ENCODE data around the gene TMEM235. TPM values are rescaled to one million over a fixed set of nuclear protein-coding genes. Genes with fewer than 3 reads are reported as not detected.

TMEM235 gene
- polyA plus RNA-seq, 4 donors = not detected

GRCh38 chr17:78276098-78276887, 44.9 kb downstream of the TMEM235 start:
- 73 to 78% (median 74%) methylated on average over 15 of the region's 15 CpGs for WGBS, 3 donors
- no peak overlapping the region for H3K4me3 ChIP-seq (ENCODE audit: low read depth in 1 of 3, low read length in 3 of 3)
- H3K36me3 ChIP-seq (ENCODE audit: control insufficient read depth in 3 of 3, insufficient read depth in 2 of 3, low read depth in 1 of 3, low read length in 3 of 3) = peaks cover 0 to 2% (median 0%) of the 10 kb centered on the region in 3 donors
- peak overlapping the region in 1 of 3 donors; percentile 73 for H3K27ac ChIP-seq (ENCODE audit: low read depth in 1 of 3, low read length in 2 of 3)
- H3K4me1 ChIP-seq (ENCODE audit: control insufficient read depth in 3 of 3, insufficient read depth in 2 of 3, low read depth in 1 of 3, low read length in 2 of 3) = peaks cover 2 to 45% (median 4%) of the 10 kb centered on the region in 3 donors
- H3K9me3 ChIP-seq (ENCODE audit: control insufficient read depth in 2 of 2, insufficient read depth in 1 of 2, low read depth in 1 of 2, low read length in 1 of 2) = peaks cover 0 to 3% of the 10 kb centered on the region in 2 donors
- DNase-seq (no peak), FAIRE-seq (no peak)
- no peaks in the 10 kb centered on the region for H3K27me3 ChIP-seq (ENCODE audit: control insufficient read depth in 3 of 3, insufficient read depth in 3 of 3, low read length in 3 of 3)

GRCh38 chr17:78278139-78278741, 46.8 kb downstream of the TMEM235 start:
- Histone ChIP-seq H3K36me3 (ENCODE audit: control insufficient read depth in 3 of 3, insufficient read depth in 2 of 3, low read depth in 1 of 3, low read length in 3 of 3) (peaks cover 0 to 2% (median 0%) of the 10 kb centered on the region in 3 donors), H3K4me3 (ENCODE audit: low read depth in 1 of 3, low read length in 3 of 3) (peak overlapping the region in 1 of 3 donors; percentile 13), H3K4me1 (ENCODE audit: control insufficient read depth in 3 of 3, insufficient read depth in 2 of 3, low read depth in 1 of 3, low read length in 2 of 3) (peaks cover 2 to 33% (median 5%) of the 10 kb centered on the region in 3 donors), H3K27me3 (ENCODE audit: control insufficient read depth in 3 of 3, insufficient read depth in 3 of 3, low read length in 3 of 3) (no peaks in the 10 kb centered on the region), H3K27ac (ENCODE audit: low read depth in 1 of 3, low read length in 2 of 3) (peak overlapping the region in 2 of 3 donors; percentile 33 to 74), H3K9me3 (ENCODE audit: control insufficient read depth in 2 of 2, insufficient read depth in 1 of 2, low read depth in 1 of 2, low read length in 1 of 2) (peaks cover 0 to 3% of the 10 kb centered on the region in 2 donors)
- FAIRE-seq (no peak), DNase-seq (peak; percentile 42 to 66)
- 32 to 50% (median 46%) methylated on average over 10 to 11 of the region's 11 CpGs for WGBS, 3 donors

- Histone ChIP-seq H3K27ac (ENCODE audit: low read depth in 1 of 3, low read length in 2 of 3) (no peak overlapping the region), H3K27me3 (ENCODE audit: control insufficient read depth in 3 of 3, insufficient read depth in 3 of 3, low read length in 3 of 3) (no peaks in the 10 kb centered on the region), H3K9me3 (ENCODE audit: control insufficient read depth in 2 of 2, insufficient read depth in 1 of 2, low read depth in 1 of 2, low read length in 1 of 2) (no peaks in the 10 kb centered on the region), H3K4me3 (ENCODE audit: low read depth in 1 of 3, low read length in 3 of 3) (no peak overlapping the region), H3K4me1 (ENCODE audit: control insufficient read depth in 3 of 3, insufficient read depth in 2 of 3, low read depth in 1 of 3, low read length in 2 of 3) (peaks cover 2 to 33% (median 5%) of the 10 kb centered on the region in 3 donors), H3K36me3 (ENCODE audit: control insufficient read depth in 3 of 3, insufficient read depth in 2 of 3, low read depth in 1 of 3, low read length in 3 of 3) (no peaks in the 10 kb centered on the region)
- FAIRE-seq (no peak), DNase-seq (no peak)
- 82 to 92% (median 89%) methylated on average over 5 of the region's 5 CpGs for WGBS, 3 donors
Measured at GRCh38 chr17:78279360-78279990, 48.0 kb downstream of the TMEM235 start.

GRCh38 chr17:78281249-78281845, 49.9 kb downstream of the TMEM235 start:
- H3K36me3 ChIP-seq (ENCODE audit: control insufficient read depth in 3 of 3, insufficient read depth in 2 of 3, low read depth in 1 of 3, low read length in 3 of 3) = no peaks in the 10 kb centered on the region

GRCh38 chr17:78284146-78284545, 52.7 kb downstream of the TMEM235 start:
- 79 to 83% (median 80%) methylated on average over 10 of the region's 10 CpGs for WGBS, 3 donors
- Histone ChIP-seq H3K36me3 (ENCODE audit: control insufficient read depth in 3 of 3, insufficient read depth in 2 of 3, low read depth in 1 of 3, low read length in 3 of 3) (no peaks in the 10 kb centered on the region), H3K4me1 (ENCODE audit: control insufficient read depth in 3 of 3, insufficient read depth in 2 of 3, low read depth in 1 of 3, low read length in 2 of 3) (peaks cover 0 to 17% (median 5%) of the 10 kb centered on the region in 3 donors), H3K9me3 (ENCODE audit: control insufficient read depth in 2 of 2, insufficient read depth in 1 of 2, low read depth in 1 of 2, low read length in 1 of 2) (no peaks in the 10 kb centered on the region), H3K4me3 (ENCODE audit: low read depth in 1 of 3, low read length in 3 of 3) (no peak overlapping the region), H3K27ac (ENCODE audit: low read depth in 1 of 3, low read length in 2 of 3) (no peak overlapping the region), H3K27me3 (ENCODE audit: control insufficient read depth in 3 of 3, insufficient read depth in 3 of 3, low read length in 3 of 3) (no peaks in the 10 kb centered on the region)
- FAIRE-seq = no peak
- peak in 1 of 2 donors; percentile 80 for DNase-seq

More at GRCh38 chr17:78281249-78281845, 49.9 kb downstream of the TMEM235 start:
- Histone ChIP-seq H3K4me3 (ENCODE audit: low read depth in 1 of 3, low read length in 3 of 3) (no peak overlapping the region), H3K27ac (ENCODE audit: low read depth in 1 of 3, low read length in 2 of 3) (peak overlapping the region in 2 of 3 donors; percentile 1 to 45), H3K27me3 (ENCODE audit: control insufficient read depth in 3 of 3, insufficient read depth in 3 of 3, low read length in 3 of 3) (no peaks in the 10 kb centered on the region), H3K4me1 (ENCODE audit: control insufficient read depth in 3 of 3, insufficient read depth in 2 of 3, low read depth in 1 of 3, low read length in 2 of 3) (peaks cover 2 to 33% (median 5%) of the 10 kb centered on the region in 3 donors), H3K9me3 (ENCODE audit: control insufficient read depth in 2 of 2, insufficient read depth in 1 of 2, low read depth in 1 of 2, low read length in 1 of 2) (no peaks in the 10 kb centered on the region)
- no peak for FAIRE-seq
- WGBS, 3 donors = 22 to 67% (median 47%) methylated on average over 17 of the region's 17 CpGs
- peak; percentile 68 to 83 for DNase-seq

GRCh38 chr17:78289004-78289403, 57.6 kb downstream of the TMEM235 start:
- H3K27ac ChIP-seq (ENCODE audit: low read depth in 1 of 3, low read length in 2 of 3) = no peak overlapping the region
- no peak overlapping the region for H3K4me3 ChIP-seq (ENCODE audit: low read depth in 1 of 3, low read length in 3 of 3)
- no peaks in the 10 kb centered on the region for H3K27me3 ChIP-seq (ENCODE audit: control insufficient read depth in 3 of 3, insufficient read depth in 3 of 3, low read length in 3 of 3)
- 75 to 82% (median 82%) methylated on average over 6 of the region's 6 CpGs for WGBS, 3 donors
- no peak for FAIRE-seq
- H3K9me3 ChIP-seq (ENCODE audit: control insufficient read depth in 2 of 2, insufficient read depth in 1 of 2, low read depth in 1 of 2, low read length in 1 of 2) = no peaks in the 10 kb centered on the region
- no peak for DNase-seq
- H3K4me1 ChIP-seq (ENCODE audit: control insufficient read depth in 3 of 3, insufficient read depth in 2 of 3, low read depth in 1 of 3, low read length in 2 of 3) = no peaks in the 10 kb centered on the region
- no peaks in the 10 kb centered on the region for H3K36me3 ChIP-seq (ENCODE audit: control insufficient read depth in 3 of 3, insufficient read depth in 2 of 3, low read depth in 1 of 3, low read length in 3 of 3)

- Histone ChIP-seq H3K4me1 (ENCODE audit: control insufficient read depth in 3 of 3, insufficient read depth in 2 of 3, low read depth in 1 of 3, low read length in 2 of 3) (no peaks in the 10 kb centered on the region), H3K27ac (ENCODE audit: low read depth in 1 of 3, low read length in 2 of 3) (no peak overlapping the region), H3K27me3 (ENCODE audit: control insufficient read depth in 3 of 3, insufficient read depth in 3 of 3, low read length in 3 of 3) (no peaks in the 10 kb centered on the region), H3K4me3 (ENCODE audit: low read depth in 1 of 3, low read length in 3 of 3) (no peak overlapping the region), H3K36me3 (ENCODE audit: control insufficient read depth in 3 of 3, insufficient read depth in 2 of 3, low read depth in 1 of 3, low read length in 3 of 3) (no peaks in the 10 kb centered on the region), H3K9me3 (ENCODE audit: control insufficient read depth in 2 of 2, insufficient read depth in 1 of 2, low read depth in 1 of 2, low read length in 1 of 2) (no peaks in the 10 kb centered on the region)
- DNase-seq (peak; percentile 85 to 91), FAIRE-seq (no peak)
- 20 to 29% (median 22%) methylated on average over 15 of the region's 15 CpGs for WGBS, 3 donors
Measured at GRCh38 chr17:78289802-78290363, 58.5 kb downstream of the TMEM235 start.

Measured in small intestine (tissue), 7 donors.